Testis (tissue), 2 donors: ENCODE data around the gene SND1.

Experiments used
- CTCF ChIP-seq, 3 experiments: fragments of 450-650 bp in 2 of 3; fragments of 200-600 bp in 1 of 3; sonication (generic) in 1 of 3; IDR thresholded peaks; one replicate each; pipeline ENCODE4 v1.5.1; 2016 to 2019; ENCODE audit warnings: antibody characterized with exemption in 3 of 3, mild to moderate bottlenecking in 2 of 3, moderate library complexity in 1 of 3
- POLR2A ChIP-seq: fragments of 450-650 bp; IDR thresholded peaks from one replicate; pipeline ENCODE4 v1.6.1; 2017; ENCODE audit warnings: antibody characterized with exemption, mild to moderate bottlenecking, moderate library complexity

DNA sequence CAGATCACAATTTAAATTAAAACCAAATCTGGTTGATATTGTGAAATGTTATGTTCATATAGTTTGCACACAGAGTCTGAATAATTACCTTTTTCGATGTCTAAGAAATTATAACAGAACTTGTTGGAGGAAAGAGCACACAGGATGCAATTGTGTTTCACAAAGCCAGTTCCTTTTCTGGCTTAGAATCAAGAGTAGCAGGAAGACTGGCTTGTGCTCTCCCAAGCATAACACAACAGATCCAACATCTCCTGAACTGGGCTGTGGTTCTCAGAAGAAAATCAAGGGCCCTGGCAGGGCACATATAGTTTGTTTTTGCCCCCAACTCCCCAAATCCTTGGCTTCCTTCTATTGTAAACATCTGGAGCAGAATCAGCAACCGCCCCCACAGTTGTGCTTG, 316.6 kb downstream of the SND1 start:
- no peak for TF ChIP-seq POLR2A
- no peak for TF ChIP-seq CTCF (IDR thresholded peaks at IDR 0.05)
